ENCODE results near the gene NET1. TPM values are rescaled to one million over a fixed set of nuclear protein-coding genes. Genes with fewer than 3 reads are reported as not detected.

Gene NET1
- polyA plus RNA-seq, 2 of the 4 experiments (the other 2 are of a cell fraction), result 42.9 to 132 TPM

DNA sequence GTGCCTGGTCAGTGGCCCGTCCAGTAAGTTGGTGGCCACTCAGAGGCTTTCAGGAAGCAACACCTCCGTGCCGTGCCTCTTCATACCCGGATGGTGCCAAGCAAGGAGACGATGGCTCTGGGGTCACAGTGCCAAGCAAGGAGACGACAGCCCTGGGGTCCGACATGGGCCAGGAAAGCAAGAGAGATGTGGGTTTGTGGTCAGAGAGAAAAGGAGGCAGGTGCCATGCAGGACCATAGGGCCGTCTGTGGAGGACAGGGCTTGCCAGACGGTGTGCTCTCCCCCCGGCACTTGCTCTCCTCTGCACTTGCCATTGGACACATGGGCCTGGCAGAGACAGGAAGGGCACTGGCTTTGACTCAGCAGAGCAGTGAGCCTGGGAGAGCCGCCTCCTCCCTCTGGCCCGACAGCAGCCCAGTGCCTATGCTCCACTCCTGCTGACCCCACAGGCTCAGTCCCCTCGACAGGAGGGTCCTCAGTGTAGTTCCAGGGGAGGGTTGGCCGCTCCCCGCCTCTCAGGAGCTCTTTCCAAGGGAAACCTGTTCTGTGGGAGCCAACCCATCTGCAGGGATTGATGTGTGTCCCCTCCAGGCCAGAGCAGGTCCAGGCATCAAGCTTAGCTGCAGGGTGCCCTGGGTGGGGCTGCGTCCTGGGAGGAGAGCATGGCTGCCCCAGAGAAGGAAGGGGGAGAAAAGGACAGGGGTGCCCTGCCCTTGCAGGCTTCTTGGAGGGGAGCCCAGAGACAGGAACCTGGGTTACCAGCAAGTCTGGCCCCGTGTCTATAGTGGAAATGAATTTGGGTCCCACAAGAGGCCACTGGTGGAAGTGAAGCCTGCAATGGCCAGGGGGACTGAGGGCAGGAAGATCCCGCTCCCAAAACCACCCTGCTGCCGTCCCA lies 94.6 kb downstream of the NET1 start:
- 0 out of 6 replicates have a peak overlapping the region, but pooled peaks of 1 of the 2 experiments have one; percentile 9 for H3K27ac ChIP-seq
- no peak overlapping the region for H3K4me3 ChIP-seq
- TF ChIP-seq KDM1A (IDR thresholded peaks at IDR 0.05; ENCODE audit: low read depth), result no peak
- no peak for TF ChIP-seq ZC3H11A (IDR thresholded peaks at IDR 0.05)
- TF ChIP-seq, protein P1, sequence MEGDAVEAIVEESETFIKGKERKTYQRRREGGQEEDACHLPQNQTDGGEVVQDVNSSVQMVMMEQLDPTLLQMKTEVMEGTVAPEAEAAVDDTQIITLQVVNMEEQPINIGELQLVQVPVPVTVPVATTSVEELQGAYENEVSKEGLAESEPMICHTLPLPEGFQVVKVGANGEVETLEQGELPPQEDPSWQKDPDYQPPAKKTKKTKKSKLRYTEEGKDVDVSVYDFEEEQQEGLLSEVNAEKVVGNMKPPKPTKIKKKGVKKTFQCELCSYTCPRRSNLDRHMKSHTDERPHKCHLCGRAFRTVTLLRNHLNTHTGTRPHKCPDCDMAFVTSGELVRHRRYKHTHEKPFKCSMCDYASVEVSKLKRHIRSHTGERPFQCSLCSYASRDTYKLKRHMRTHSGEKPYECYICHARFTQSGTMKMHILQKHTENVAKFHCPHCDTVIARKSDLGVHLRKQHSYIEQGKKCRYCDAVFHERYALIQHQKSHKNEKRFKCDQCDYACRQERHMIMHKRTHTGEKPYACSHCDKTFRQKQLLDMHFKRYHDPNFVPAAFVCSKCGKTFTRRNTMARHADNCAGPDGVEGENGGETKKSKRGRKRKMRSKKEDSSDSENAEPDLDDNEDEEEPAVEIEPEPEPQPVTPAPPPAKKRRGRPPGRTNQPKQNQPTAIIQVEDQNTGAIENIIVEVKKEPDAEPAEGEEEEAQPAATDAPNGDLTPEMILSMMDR (IDR thresholded peaks at IDR 0.05), result no peak
- TF ChIP-seq JUNB (IDR thresholded peaks at IDR 0.05), result no peak
- TF ChIP-seq, protein P2, sequence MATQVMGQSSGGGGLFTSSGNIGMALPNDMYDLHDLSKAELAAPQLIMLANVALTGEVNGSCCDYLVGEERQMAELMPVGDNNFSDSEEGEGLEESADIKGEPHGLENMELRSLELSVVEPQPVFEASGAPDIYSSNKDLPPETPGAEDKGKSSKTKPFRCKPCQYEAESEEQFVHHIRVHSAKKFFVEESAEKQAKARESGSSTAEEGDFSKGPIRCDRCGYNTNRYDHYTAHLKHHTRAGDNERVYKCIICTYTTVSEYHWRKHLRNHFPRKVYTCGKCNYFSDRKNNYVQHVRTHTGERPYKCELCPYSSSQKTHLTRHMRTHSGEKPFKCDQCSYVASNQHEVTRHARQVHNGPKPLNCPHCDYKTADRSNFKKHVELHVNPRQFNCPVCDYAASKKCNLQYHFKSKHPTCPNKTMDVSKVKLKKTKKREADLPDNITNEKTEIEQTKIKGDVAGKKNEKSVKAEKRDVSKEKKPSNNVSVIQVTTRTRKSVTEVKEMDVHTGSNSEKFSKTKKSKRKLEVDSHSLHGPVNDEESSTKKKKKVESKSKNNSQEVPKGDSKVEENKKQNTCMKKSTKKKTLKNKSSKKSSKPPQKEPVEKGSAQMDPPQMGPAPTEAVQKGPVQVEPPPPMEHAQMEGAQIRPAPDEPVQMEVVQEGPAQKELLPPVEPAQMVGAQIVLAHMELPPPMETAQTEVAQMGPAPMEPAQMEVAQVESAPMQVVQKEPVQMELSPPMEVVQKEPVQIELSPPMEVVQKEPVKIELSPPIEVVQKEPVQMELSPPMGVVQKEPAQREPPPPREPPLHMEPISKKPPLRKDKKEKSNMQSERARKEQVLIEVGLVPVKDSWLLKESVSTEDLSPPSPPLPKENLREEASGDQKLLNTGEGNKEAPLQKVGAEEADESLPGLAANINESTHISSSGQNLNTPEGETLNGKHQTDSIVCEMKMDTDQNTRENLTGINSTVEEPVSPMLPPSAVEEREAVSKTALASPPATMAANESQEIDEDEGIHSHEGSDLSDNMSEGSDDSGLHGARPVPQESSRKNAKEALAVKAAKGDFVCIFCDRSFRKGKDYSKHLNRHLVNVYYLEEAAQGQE (IDR thresholded peaks at IDR 0.05), result no peak
- TF ChIP-seq, protein P3, sequence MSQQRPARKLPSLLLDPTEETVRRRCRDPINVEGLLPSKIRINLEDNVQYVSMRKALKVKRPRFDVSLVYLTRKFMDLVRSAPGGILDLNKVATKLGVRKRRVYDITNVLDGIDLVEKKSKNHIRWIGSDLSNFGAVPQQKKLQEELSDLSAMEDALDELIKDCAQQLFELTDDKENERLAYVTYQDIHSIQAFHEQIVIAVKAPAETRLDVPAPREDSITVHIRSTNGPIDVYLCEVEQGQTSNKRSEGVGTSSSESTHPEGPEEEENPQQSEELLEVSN (IDR thresholded peaks at IDR 0.05; ENCODE audit: borderline replicate concordance, low read depth), result no peak
- TF ChIP-seq CBX2 (IDR thresholded peaks at IDR 0.05; ENCODE audit: borderline replicate concordance, low read depth), result no peak
- no peak for TF ChIP-seq TFCP2L1 (CRISPR knock-in tag; IDR thresholded peaks at IDR 0.05)
- TF ChIP-seq NFE2L2 (conservative IDR thresholded peaks at IDR 0.05; ENCODE audit: low read length), result no peak
- no peak for TF ChIP-seq MYC (IDR thresholded peaks at IDR 0.05; ENCODE audit: borderline replicate concordance, low read length)
- no peak for TF ChIP-seq HOXB5 (CRISPR knock-in tag; IDR thresholded peaks at IDR 0.05)
- no peak for TF ChIP-seq RARB (CRISPR knock-in tag; IDR thresholded peaks at IDR 0.05)
- TF ChIP-seq, protein P4, sequence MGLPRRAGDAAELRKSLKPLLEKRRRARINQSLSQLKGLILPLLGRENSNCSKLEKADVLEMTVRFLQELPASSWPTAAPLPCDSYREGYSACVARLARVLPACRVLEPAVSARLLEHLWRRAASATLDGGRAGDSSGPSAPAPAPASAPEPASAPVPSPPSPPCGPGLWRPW (IDR thresholded peaks at IDR 0.05), result no peak
- no peak overlapping the region for H3K4me2 ChIP-seq
- no peaks in the 10 kb centered on the region for H3K9me3 ChIP-seq
- POLR2A ChIA-PET, result no interaction called here
- DNase-seq (ENCODE audit: low read depth in 1 of 2, low spot score in 1 of 2) (no peak), FAIRE-seq (no peak), ATAC-seq (no peak)
- no peaks in the 10 kb centered on the region for H3K4me1 ChIP-seq
- CTCF ChIA-PET, result interaction anchor here (0.7 to 2.7 kb wide), 2 partner anchors 44 to 116 kb away, joined by 3 to 7 read pairs; no protein-coding TSS in a partner anchor
- WGBS (ENCODE audit: missing lambda C conversion rate), result 92% methylated on average over 13 of the region's 19 CpGs

DNA sequence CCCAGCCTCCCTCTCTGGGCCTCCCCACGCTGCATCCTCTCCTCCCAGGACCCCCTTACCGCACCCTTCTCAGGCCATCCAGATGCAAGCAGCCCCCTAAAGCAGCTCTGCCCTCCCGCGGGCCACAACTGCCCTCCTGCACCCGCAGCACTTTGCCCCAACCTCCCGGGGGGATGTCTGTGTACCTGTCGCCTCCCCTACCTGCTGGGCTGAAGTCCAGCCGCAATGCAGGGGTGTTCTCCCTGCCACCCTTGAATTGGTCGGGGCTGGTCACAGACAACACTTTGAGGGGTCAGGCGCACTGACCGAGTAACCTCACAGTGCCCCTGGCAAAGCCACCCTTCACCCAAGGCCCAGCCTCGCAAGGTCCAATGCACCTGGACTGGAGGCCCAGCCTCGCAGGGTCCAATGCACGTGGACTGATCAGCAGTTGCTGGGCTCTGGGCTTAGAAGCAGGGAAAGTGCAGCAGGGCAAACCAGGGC lies 95.3 kb downstream of the NET1 start:
- TF ChIP-seq ZSCAN20 (CRISPR knock-in tag; IDR thresholded peaks at IDR 0.05), result no peak
- no peak for TF ChIP-seq TFCP2L1 (CRISPR knock-in tag; IDR thresholded peaks at IDR 0.05)
- TF ChIP-seq POLR2A (IDR thresholded peaks at IDR 0.05; ENCODE audit: low read length), result no peak
- TF ChIP-seq GATA3 (IDR thresholded peaks at IDR 0.05; ENCODE audit: borderline replicate concordance), result no peak
- no peak for TF ChIP-seq RCOR1 (IDR thresholded peaks at IDR 0.05; ENCODE audit: low read depth, low read length)
- no peak for TF ChIP-seq POLR2AphosphoS2 (conservative IDR thresholded peaks at IDR 0.05; ENCODE audit: low read length)
- no peak for TF ChIP-seq CBX2 (IDR thresholded peaks at IDR 0.05; ENCODE audit: borderline replicate concordance, low read depth)
- TF ChIP-seq HDAC2 (IDR thresholded peaks at IDR 0.05), result no peak
- TF ChIP-seq ZFP36 (IDR thresholded peaks at IDR 0.05; ENCODE audit: borderline replicate concordance, partially characterized antibody), result no peak
- TF ChIP-seq JUN (IDR thresholded peaks at IDR 0.05), result no peak
- TF ChIP-seq CBX8 (IDR thresholded peaks at IDR 0.05), result no peak
- no peaks in the 10 kb centered on the region for H3K4me1 ChIP-seq
- H3K27ac ChIP-seq, result no peak overlapping the region
- no peak for FAIRE-seq
- H3K4me2 ChIP-seq, result no peak overlapping the region
- ChIA-PET CTCF (no interaction called here), POLR2A (no interaction called here)
- 98% methylated on average over 7 of the region's 14 CpGs for WGBS (ENCODE audit: missing lambda C conversion rate)
- ATAC-seq, result no peak
- no peak for DNase-seq (ENCODE audit: low read depth in 1 of 2, low spot score in 1 of 2)
- no peaks in the 10 kb centered on the region for H3K9me3 ChIP-seq
- no peak overlapping the region for H3K4me3 ChIP-seq
